ENCODE measurements around the gene OSBPL10. TPM values are rescaled to one million over a fixed set of nuclear protein-coding genes. Genes with fewer than 3 reads are reported as not detected.

Gene OSBPL10
- polyA plus RNA-seq, 1 donor from 2014 or later = 2.0 TPM

DNA sequence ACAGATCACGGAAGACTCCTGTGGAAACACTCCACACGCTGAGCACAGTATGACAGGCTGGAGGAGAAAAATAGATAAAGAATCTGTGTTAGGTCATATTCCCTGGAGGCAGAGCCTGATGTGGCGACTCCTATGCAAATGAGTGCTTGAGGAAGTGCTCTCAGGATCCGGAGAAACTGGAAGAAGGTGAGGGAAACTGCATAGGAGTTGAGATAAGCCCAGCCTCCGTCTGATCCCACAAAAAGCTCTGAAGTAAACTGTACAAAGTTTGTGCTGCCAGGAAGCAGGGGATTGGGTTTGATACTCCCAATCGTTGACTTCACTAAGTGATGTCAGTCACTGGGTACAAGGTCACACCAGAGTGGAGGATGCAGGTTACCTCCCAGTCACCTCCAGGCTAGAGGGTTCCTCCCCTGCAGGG is 33.4 kb downstream of the OSBPL10 start:
- Histone ChIP-seq H2AFZ (ENCODE audit: low read depth, low read length) (no peak overlapping the region), H3F3A (ENCODE audit: insufficient read depth, low read length, poor library complexity, severe bottlenecking) (no peaks in the 10 kb centered on the region), H3K4me2 (ENCODE audit: low read length) (no peak overlapping the region), H3K36me3 (ENCODE audit: insufficient read depth, low read length) (no peaks in the 10 kb centered on the region), H3K27ac (ENCODE audit: low read length) (no peak overlapping the region), H3K9me2 (ENCODE audit: insufficient read depth, low read length) (no peaks in the 10 kb centered on the region), H3K9me3 (ENCODE audit: low read length) (no peaks in the 10 kb centered on the region), H3K79me2 (replicated peaks; ENCODE audit: insufficient read depth, low read length) (no peaks in the 10 kb centered on the region), H4K20me1 (ENCODE audit: insufficient read depth) (no peaks in the 10 kb centered on the region), H3K9ac (ENCODE audit: low read length) (no peak overlapping the region), H3K27me3 (ENCODE audit: insufficient read depth, low read depth, low read length) (no peaks in the 10 kb centered on the region), H3K4me3 (ENCODE audit: low read length) (no peak overlapping the region)
- TF ChIP-seq EP300 (conservative IDR thresholded peaks at IDR 0.05; ENCODE audit: poor library complexity, severe bottlenecking) (no peak), POLR2AphosphoS5 (IDR thresholded peaks at IDR 0.05) (no peak), SMC3 (conservative IDR thresholded peaks at IDR 0.05; ENCODE audit: poor library complexity) (no peak), RAD21 (conservative IDR thresholded peaks at IDR 0.05) (no peak), TAF1 (IDR thresholded peaks at IDR 0.05; ENCODE audit: low read depth) (no peak), EZH2 (IDR thresholded peaks at IDR 0.05; ENCODE audit: borderline replicate concordance, insufficient read depth, low read length, poor library complexity, severe bottlenecking) (no peak), MXI1 (conservative IDR thresholded peaks at IDR 0.05; ENCODE audit: poor library complexity, severe bottlenecking) (no peak)
- TF ChIP-seq, protein P1, sequence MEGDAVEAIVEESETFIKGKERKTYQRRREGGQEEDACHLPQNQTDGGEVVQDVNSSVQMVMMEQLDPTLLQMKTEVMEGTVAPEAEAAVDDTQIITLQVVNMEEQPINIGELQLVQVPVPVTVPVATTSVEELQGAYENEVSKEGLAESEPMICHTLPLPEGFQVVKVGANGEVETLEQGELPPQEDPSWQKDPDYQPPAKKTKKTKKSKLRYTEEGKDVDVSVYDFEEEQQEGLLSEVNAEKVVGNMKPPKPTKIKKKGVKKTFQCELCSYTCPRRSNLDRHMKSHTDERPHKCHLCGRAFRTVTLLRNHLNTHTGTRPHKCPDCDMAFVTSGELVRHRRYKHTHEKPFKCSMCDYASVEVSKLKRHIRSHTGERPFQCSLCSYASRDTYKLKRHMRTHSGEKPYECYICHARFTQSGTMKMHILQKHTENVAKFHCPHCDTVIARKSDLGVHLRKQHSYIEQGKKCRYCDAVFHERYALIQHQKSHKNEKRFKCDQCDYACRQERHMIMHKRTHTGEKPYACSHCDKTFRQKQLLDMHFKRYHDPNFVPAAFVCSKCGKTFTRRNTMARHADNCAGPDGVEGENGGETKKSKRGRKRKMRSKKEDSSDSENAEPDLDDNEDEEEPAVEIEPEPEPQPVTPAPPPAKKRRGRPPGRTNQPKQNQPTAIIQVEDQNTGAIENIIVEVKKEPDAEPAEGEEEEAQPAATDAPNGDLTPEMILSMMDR (IDR thresholded peaks at IDR 0.05; ENCODE audit: poor library complexity, severe bottlenecking) = no peak
- TF ChIP-seq, protein P2, sequence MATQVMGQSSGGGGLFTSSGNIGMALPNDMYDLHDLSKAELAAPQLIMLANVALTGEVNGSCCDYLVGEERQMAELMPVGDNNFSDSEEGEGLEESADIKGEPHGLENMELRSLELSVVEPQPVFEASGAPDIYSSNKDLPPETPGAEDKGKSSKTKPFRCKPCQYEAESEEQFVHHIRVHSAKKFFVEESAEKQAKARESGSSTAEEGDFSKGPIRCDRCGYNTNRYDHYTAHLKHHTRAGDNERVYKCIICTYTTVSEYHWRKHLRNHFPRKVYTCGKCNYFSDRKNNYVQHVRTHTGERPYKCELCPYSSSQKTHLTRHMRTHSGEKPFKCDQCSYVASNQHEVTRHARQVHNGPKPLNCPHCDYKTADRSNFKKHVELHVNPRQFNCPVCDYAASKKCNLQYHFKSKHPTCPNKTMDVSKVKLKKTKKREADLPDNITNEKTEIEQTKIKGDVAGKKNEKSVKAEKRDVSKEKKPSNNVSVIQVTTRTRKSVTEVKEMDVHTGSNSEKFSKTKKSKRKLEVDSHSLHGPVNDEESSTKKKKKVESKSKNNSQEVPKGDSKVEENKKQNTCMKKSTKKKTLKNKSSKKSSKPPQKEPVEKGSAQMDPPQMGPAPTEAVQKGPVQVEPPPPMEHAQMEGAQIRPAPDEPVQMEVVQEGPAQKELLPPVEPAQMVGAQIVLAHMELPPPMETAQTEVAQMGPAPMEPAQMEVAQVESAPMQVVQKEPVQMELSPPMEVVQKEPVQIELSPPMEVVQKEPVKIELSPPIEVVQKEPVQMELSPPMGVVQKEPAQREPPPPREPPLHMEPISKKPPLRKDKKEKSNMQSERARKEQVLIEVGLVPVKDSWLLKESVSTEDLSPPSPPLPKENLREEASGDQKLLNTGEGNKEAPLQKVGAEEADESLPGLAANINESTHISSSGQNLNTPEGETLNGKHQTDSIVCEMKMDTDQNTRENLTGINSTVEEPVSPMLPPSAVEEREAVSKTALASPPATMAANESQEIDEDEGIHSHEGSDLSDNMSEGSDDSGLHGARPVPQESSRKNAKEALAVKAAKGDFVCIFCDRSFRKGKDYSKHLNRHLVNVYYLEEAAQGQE (IDR thresholded peaks at IDR 0.05; ENCODE audit: borderline replicate concordance) = no peak

GRCh38 chr3:31947162-31947561 is 33.9 kb downstream of the OSBPL10 start:
- H2AFZ ChIP-seq (ENCODE audit: low read depth, low read length) = no peak overlapping the region
- no peak overlapping the region for H3K4me2 ChIP-seq (ENCODE audit: low read length)
- H3K27ac ChIP-seq (ENCODE audit: low read length) = no peak overlapping the region
- H3K9ac ChIP-seq (ENCODE audit: low read length) = no peak overlapping the region
- no peak overlapping the region for H3K4me3 ChIP-seq (ENCODE audit: low read length)
- TF ChIP-seq POLR2AphosphoS5 (IDR thresholded peaks at IDR 0.05) (no peak), TAF1 (IDR thresholded peaks at IDR 0.05; ENCODE audit: low read depth) (no peak), MXI1 (conservative IDR thresholded peaks at IDR 0.05; ENCODE audit: poor library complexity, severe bottlenecking) (no peak), EP300 (conservative IDR thresholded peaks at IDR 0.05; ENCODE audit: poor library complexity, severe bottlenecking) (no peak), RAD21 (conservative IDR thresholded peaks at IDR 0.05) (no peak), EZH2 (IDR thresholded peaks at IDR 0.05; ENCODE audit: borderline replicate concordance, insufficient read depth, low read length, poor library complexity, severe bottlenecking) (no peak), SMC3 (conservative IDR thresholded peaks at IDR 0.05; ENCODE audit: poor library complexity) (no peak)
- TF ChIP-seq, protein P2 (IDR thresholded peaks at IDR 0.05; ENCODE audit: borderline replicate concordance) = no peak
- TF ChIP-seq, protein P1 (IDR thresholded peaks at IDR 0.05; ENCODE audit: poor library complexity, severe bottlenecking) = no peak
- H3F3A ChIP-seq (ENCODE audit: insufficient read depth, low read length, poor library complexity, severe bottlenecking) = no peaks in the 10 kb centered on the region
- no peaks in the 10 kb centered on the region for H3K9me3 ChIP-seq (ENCODE audit: low read length)
- no peaks in the 10 kb centered on the region for H3K36me3 ChIP-seq (ENCODE audit: insufficient read depth, low read length)
- H3K27me3 ChIP-seq (ENCODE audit: insufficient read depth, low read depth, low read length) = no peaks in the 10 kb centered on the region
- H3K9me2 ChIP-seq (ENCODE audit: insufficient read depth, low read length) = no peaks in the 10 kb centered on the region
- H3K79me2 ChIP-seq (replicated peaks; ENCODE audit: insufficient read depth, low read length) = no peaks in the 10 kb centered on the region
- no peaks in the 10 kb centered on the region for H4K20me1 ChIP-seq (ENCODE audit: insufficient read depth)

All from neural cell (in vitro differentiated cells).